Prostate gland (tissue), 2 donors: Measurements from ENCODE around the gene TSPAN15.

Source experiments
- CTCF ChIP-seq, 4 experiments: fragments of 200-600 bp in 2 of 4; fragments of 450-650 bp in 2 of 4; sonication (generic) in 2 of 4; IDR thresholded peaks; 1 replicate in 3 of 4; 2 replicates in 1 of 4; pipeline ENCODE4 v1.5.1; 2016 to 2019; ENCODE audit warnings: antibody characterized with exemption in 4 of 4, mild to moderate bottlenecking in 2 of 4, moderate library complexity in 2 of 4
- POLR2A ChIP-seq: fragments of 450-650 bp; IDR thresholded peaks from one replicate; pipeline ENCODE4 v1.6.1; 2016; ENCODE audit warnings: antibody characterized with exemption, mild to moderate bottlenecking

- TF ChIP-seq POLR2A (no peak), CTCF (IDR thresholded peaks at IDR 0.05) (no peak)
Measured at GRCh38 chr10:69419096-69419743, 32.0 kb upstream of the TSPAN15 start.
